MM.1S (cell line): Measurements from ENCODE around the gene SLC26A11.

Source experiments
- DNase-seq: peaks from one replicate; pipeline ENCODE4 v3.0.0-alpha.2; 2015
- H2AFZ ChIP-seq: fragments of 300-600 bp; sonication (generic); 2 replicates; pipeline ENCODE4 v1.6.0; 2016; ENCODE audit warnings: antibody characterized with exemption, low read length
- H3F3A ChIP-seq: fragments of 300-600 bp; sonication (generic); 2 replicates; pipeline ENCODE4 v1.6.1; 2016; ENCODE audit warnings: mild to moderate bottlenecking, antibody characterized with exemption, low read length, moderate library complexity, mixed read lengths; ENCODE audit not compliant: insufficient read depth
- H3K27ac ChIP-seq: fragments of 300-600 bp; sonication (generic); 2 replicates; pipeline ENCODE4 v1.5.1; 2016; ENCODE audit warnings: mild to moderate bottlenecking, low read length
- H3K27me3 ChIP-seq: fragments of 300-600 bp; sonication (generic); replicated peaks from 2 replicates; pipeline ENCODE4 v1.6.0; 2016; ENCODE audit warnings: low read length; ENCODE audit not compliant: insufficient read depth
- H3K36me3 ChIP-seq: fragments of 300-600 bp; sonication (generic); replicated peaks from 2 replicates; pipeline ENCODE4 v1.6.1; 2016; ENCODE audit warnings: mild to moderate bottlenecking, low read length, mixed read lengths; ENCODE audit not compliant: insufficient read depth
- H3K4me1 ChIP-seq: fragments of 300-600 bp; sonication (generic); 2 replicates; pipeline ENCODE4 v1.6.1; 2016; ENCODE audit warnings: low read length, mixed read lengths
- H3K4me2 ChIP-seq: fragments of 300-600 bp; sonication (generic); 2 replicates; pipeline ENCODE4 v1.6.0; 2016; ENCODE audit warnings: low read depth, low read length
- H3K4me3 ChIP-seq: fragments of 300-600 bp; sonication (generic); 2 replicates; pipeline ENCODE4 v1.5.1; 2016; ENCODE audit warnings: low read length, mixed read lengths
- H3K79me2 ChIP-seq: fragments of 300-600 bp; sonication (generic); 2 replicates; pipeline ENCODE4 v1.6.1; 2016; ENCODE audit warnings: mixed run types, low read length, mixed read lengths
- H3K9ac ChIP-seq: fragments of 300-600 bp; sonication (generic); 2 replicates; pipeline ENCODE4 v1.6.1; 2016; ENCODE audit warnings: low read length, mixed read lengths
- H3K9me2 ChIP-seq: fragments of 300-600 bp; sonication (generic); replicated peaks from 2 replicates; pipeline ENCODE4 v1.6.1; 2016; ENCODE audit warnings: mild to moderate bottlenecking, low read length, mixed read lengths; ENCODE audit not compliant: insufficient read depth
- H3K9me3 ChIP-seq: fragments of 300-600 bp; sonication (generic); replicated peaks from 2 replicates; pipeline ENCODE4 v1.6.1; 2016; ENCODE audit warnings: mild to moderate bottlenecking, low read length, mixed read lengths; ENCODE audit not compliant: insufficient read depth
- H4K20me1 ChIP-seq: fragments of 300-600 bp; sonication (generic); 2 replicates; pipeline ENCODE4 v1.6.1; 2016; ENCODE audit warnings: mild to moderate bottlenecking, low read length, moderate library complexity, mixed read lengths; ENCODE audit not compliant: insufficient read depth
- EZH2 ChIP-seq: fragments of 300-600 bp; sonication (generic); optimal IDR thresholded peaks from 2 replicates; pipeline ENCODE3; 2017; ENCODE audit warnings: low read depth, mild to moderate bottlenecking, antibody characterized with exemption, low read length, mixed read lengths
- EZH2phosphoT487 ChIP-seq: fragments of 300-600 bp; sonication (generic); IDR thresholded peaks from 2 replicates; pipeline ENCODE4 v1.6.1; 2018; ENCODE audit warnings: antibody characterized with exemption, low read length
- TF ChIP-seq, protein P1 (sequence below): fragments of 300-600 bp; sonication (generic); IDR thresholded peaks from 2 replicates; pipeline ENCODE4 v1.5.1; 2016; ENCODE audit warnings: antibody characterized with exemption, low read length, mixed read lengths

The SLC26A11 gene

DNA sequence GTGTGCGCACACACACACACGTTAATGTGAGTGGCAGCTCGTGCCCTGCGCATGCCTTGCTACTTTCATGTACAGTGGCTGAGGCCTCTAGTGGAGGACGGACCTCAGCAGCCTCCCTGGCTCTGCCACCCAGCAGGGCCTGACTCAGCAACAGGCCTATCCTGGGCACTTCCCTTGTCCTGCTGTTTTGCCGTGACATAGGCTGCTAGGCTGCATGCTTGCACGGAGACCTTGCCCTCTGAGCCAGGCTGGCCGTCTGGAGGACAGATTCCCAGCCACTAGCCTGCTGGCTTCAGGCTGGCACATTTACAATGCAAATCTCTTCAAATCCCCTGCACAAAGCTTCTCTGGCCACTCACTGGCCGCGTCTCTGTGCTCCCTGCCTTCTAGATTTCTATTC lies 49.9 kb downstream of the SLC26A11 start:
- Histone ChIP-seq H4K20me1 (no peaks in the 10 kb centered on the region), H3K4me2 (no peak overlapping the region), H3K4me3 (no peak overlapping the region), H3K36me3 (peaks cover 5% of the 10 kb centered on the region; the same call in 1 of the 2 replicates), H3K4me1 (no peaks in the 10 kb centered on the region), H3K9me2 (no peaks in the 10 kb centered on the region), H2AFZ (no peak overlapping the region), H3K79me2 (peaks cover 26% of the 10 kb centered on the region), H3K27me3 (no peaks in the 10 kb centered on the region), H3K9ac (no peak overlapping the region), H3F3A (no peaks in the 10 kb centered on the region), H3K27ac (no peak overlapping the region), H3K9me3 (no peaks in the 10 kb centered on the region)
- TF ChIP-seq EZH2phosphoT487 (no peak), EZH2 (no peak)
- TF ChIP-seq, protein P1, sequence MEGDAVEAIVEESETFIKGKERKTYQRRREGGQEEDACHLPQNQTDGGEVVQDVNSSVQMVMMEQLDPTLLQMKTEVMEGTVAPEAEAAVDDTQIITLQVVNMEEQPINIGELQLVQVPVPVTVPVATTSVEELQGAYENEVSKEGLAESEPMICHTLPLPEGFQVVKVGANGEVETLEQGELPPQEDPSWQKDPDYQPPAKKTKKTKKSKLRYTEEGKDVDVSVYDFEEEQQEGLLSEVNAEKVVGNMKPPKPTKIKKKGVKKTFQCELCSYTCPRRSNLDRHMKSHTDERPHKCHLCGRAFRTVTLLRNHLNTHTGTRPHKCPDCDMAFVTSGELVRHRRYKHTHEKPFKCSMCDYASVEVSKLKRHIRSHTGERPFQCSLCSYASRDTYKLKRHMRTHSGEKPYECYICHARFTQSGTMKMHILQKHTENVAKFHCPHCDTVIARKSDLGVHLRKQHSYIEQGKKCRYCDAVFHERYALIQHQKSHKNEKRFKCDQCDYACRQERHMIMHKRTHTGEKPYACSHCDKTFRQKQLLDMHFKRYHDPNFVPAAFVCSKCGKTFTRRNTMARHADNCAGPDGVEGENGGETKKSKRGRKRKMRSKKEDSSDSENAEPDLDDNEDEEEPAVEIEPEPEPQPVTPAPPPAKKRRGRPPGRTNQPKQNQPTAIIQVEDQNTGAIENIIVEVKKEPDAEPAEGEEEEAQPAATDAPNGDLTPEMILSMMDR: no peak
- no peak for DNase-seq

DNA sequence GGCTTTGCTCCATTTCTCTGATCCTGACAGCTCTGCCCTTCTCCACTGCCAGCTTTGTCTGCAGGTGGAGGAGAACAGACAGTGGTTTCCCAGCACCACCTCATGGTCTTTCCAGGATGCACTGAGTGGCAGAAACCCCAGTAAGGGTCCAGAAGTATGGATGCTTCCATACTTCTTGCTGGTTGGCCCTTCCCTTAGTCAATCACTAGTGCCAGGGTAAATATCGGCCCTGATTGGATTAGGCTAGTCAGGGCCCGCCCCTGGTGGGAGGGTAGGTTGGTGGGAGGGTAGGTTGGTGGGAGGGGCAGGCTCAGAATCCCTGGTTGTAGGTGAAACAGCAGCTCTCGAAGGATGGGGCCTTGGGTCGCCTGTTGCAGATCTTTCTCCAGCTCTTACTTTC lies 50.6 kb downstream of the SLC26A11 start:
- Histone ChIP-seq H3K27ac (no peak overlapping the region), H3F3A (no peaks in the 10 kb centered on the region), H3K4me3 (no peak overlapping the region), H3K36me3 (peaks cover 5% of the 10 kb centered on the region; the same call in 1 of the 2 replicates), H3K27me3 (no peaks in the 10 kb centered on the region), H3K9me3 (no peaks in the 10 kb centered on the region), H3K79me2 (peaks cover 18% of the 10 kb centered on the region; the same call in 1 of the 2 replicates), H3K4me2 (no peak overlapping the region), H3K9me2 (no peaks in the 10 kb centered on the region), H2AFZ (no peak overlapping the region), H3K4me1 (no peaks in the 10 kb centered on the region), H4K20me1 (no peaks in the 10 kb centered on the region), H3K9ac (no peak overlapping the region)
- TF ChIP-seq EZH2 (no peak), EZH2phosphoT487 (no peak)
- TF ChIP-seq, protein P1: no peak
- DNase-seq: no peak

DNA sequence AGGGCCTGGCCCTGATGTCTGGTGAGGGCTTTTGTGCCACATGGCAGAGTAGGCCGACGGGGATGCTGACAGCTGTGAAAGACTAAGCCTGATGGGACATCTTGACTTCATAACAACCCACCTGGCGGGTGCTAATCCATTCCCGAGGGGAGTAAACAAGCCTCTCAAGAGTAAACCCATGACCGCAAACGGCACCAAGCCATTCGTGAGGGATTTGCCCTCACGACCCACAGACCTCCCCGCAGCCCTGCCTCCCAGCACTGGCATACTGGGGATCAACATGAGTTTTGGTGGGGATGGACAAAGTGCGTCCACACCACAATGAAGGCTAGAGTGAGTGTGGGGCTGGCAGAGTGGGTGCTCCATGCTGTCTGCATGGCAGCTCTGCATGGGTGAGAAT lies 52.1 kb downstream of the SLC26A11 start:
- no peak for DNase-seq
- Histone ChIP-seq H3K36me3 (peaks cover 5% of the 10 kb centered on the region; the same call in 1 of the 2 replicates), H3K9ac (no peak overlapping the region), H3K9me3 (no peaks in the 10 kb centered on the region), H3K4me3 (no peak overlapping the region), H4K20me1 (no peaks in the 10 kb centered on the region), H3K4me2 (no peak overlapping the region), H3K27ac (no peak overlapping the region), H3K9me2 (no peaks in the 10 kb centered on the region), H3K4me1 (no peaks in the 10 kb centered on the region), H3K79me2 (peaks cover 14% of the 10 kb centered on the region; the same call in 1 of the 2 replicates), H2AFZ (no peak overlapping the region), H3K27me3 (no peaks in the 10 kb centered on the region), H3F3A (no peaks in the 10 kb centered on the region)
- TF ChIP-seq, protein P1: no peak
- TF ChIP-seq EZH2phosphoT487 (no peak), EZH2 (no peak)
